C4-2B (cell line): ENCODE results near the gene FAM118B.

ENCODE experiments used
- H3K27ac ChIP-seq: fragments of 450-650 bp; 2 replicates; pipeline ENCODE4 v1.5.1; 2017
- CTCF ChIP-seq: fragments of 450-650 bp; conservative IDR thresholded peaks from 2 replicates; pipeline ENCODE4 v1.5.1; 2017; ENCODE audit warnings: mild to moderate bottlenecking
- ZFX ChIP-seq: fragments of 450-650 bp; IDR thresholded peaks from 2 replicates; pipeline ENCODE4 v1.6.1; 2017

Gene FAM118B

GRCh38 chr11:126165757-126166156 lies 45.8 kb upstream of the FAM118B start:
- no peak for TF ChIP-seq ZFX
- no peak for TF ChIP-seq CTCF
- no peak overlapping the region for H3K27ac ChIP-seq

GRCh38 chr11:126166413-126166812 lies 45.2 kb upstream of the FAM118B start:
- TF ChIP-seq ZFX (no peak), CTCF (no peak)
- H3K27ac ChIP-seq = no peak overlapping the region

- no peak for TF ChIP-seq ZFX
These were observed 44.1 kb upstream of the FAM118B start for GRCh38 chr11:126167488-126167887.

GRCh38 chr11:126169291-126169690 lies 42.3 kb upstream of the FAM118B start:
- H3K27ac ChIP-seq = no peak overlapping the region
- TF ChIP-seq ZFX = no peak
- no peak for TF ChIP-seq CTCF

More at GRCh38 chr11:126167488-126167887, 44.1 kb upstream of the FAM118B start:
- H3K27ac ChIP-seq = no peak overlapping the region

GRCh38 chr11:126172596-126173038 lies 39.0 kb upstream of the FAM118B start:
- no peak overlapping the region for H3K27ac ChIP-seq
- TF ChIP-seq ZFX (no peak), CTCF (no peak)

GRCh38 chr11:126173257-126173656 lies 38.3 kb upstream of the FAM118B start:
- TF ChIP-seq CTCF (no peak), ZFX (no peak)
- H3K27ac ChIP-seq = no peak overlapping the region

- H3K27ac ChIP-seq = no peak overlapping the region
- TF ChIP-seq ZFX = no peak
- no peak for TF ChIP-seq CTCF
These were observed 36.8 kb upstream of the FAM118B start for GRCh38 chr11:126174816-126175215.

- TF ChIP-seq ZFX = no peak
- no peak for TF ChIP-seq CTCF
- no peak overlapping the region for H3K27ac ChIP-seq
These were observed 36.2 kb upstream of the FAM118B start for GRCh38 chr11:126175393-126175792.
